KG1 (cell line): ENCODE data around the gene CAPG.

Experiments used
- DNase-seq: peaks from one replicate; lab custom pipeline; 2025; lab: John Stamatoyannopoulos, UW

The CAPG gene

GRCh38 chr2:85356186-85356585 is 54.0 kb downstream of the CAPG start:
- DNase-seq: no peak

- no peak for DNase-seq
Measured at GRCh38 chr2:85355521-85355920, 54.6 kb downstream of the CAPG start.

- no peak for DNase-seq
Measured at GRCh38 chr2:85355073-85355410, 55.1 kb downstream of the CAPG start.

GRCh38 chr2:85354286-85355072 is 55.7 kb downstream of the CAPG start, which contains the start of the genes ELMOD3 and RETSAT:
TSS of gene ELMOD3 (plus strand) at chr2:85354769. CDS start at chr2:85357199, 2,430 bp downstream.
TSS of gene RETSAT (minus strand) at chr2:85354528. CDS start at chr2:85354507, 21 bp downstream.
- peak; percentile 97 for DNase-seq

- peak; percentile 29 for DNase-seq
Measured at GRCh38 chr2:85353876-85354285, 56.3 kb downstream of the CAPG start.

GRCh38 chr2:85347599-85347998 is 62.6 kb downstream of the CAPG start:
- DNase-seq: no peak
